WTC11 (cell line): Measurements from ENCODE around the gene TWIST1. TPM values are rescaled to one million over a fixed set of nuclear protein-coding genes. Genes with fewer than 3 reads are reported as not detected.

Experiments
- ATAC-seq: fragments of 200-7000 bp; cut with Tn5 transposase; 2 replicates; pipeline ENCODE4 v1.10.0; 2021; ENCODE audit warnings: mild to moderate bottlenecking, moderate library complexity
- CTCF ChIA-PET: fragments of 300-600 bp; sonication (Branson Sonifier 250); formaldehyde crosslinking; loops from one replicate; lab custom pipeline; 2021; ENCODE audit warnings: antibody characterized with exemption; lab: Charles Lee
- POLR2A ChIA-PET: fragments of 350-600 bp; sonication (Branson Sonifier 250); formaldehyde crosslinking; loops from one replicate; lab custom pipeline; 2021; ENCODE audit warnings: antibody characterized with exemption; lab: Charles Lee
- DNase-seq: peaks from one replicate; pipeline ENCODE4 v3.0.0; 2021; ENCODE audit warnings: low spot score
- H3K27ac Mint-ChIP-seq: 2 replicates; pipeline ENCODE4 v1.8.0; 2021; ENCODE audit warnings: mixed read lengths
- H3K27me3 Mint-ChIP-seq: 2 replicates; pipeline ENCODE4 v1.8.0; 2021; ENCODE audit warnings: low read depth, mild to moderate bottlenecking, moderate library complexity, mixed read lengths
- H3K36me3 Mint-ChIP-seq: 2 replicates; pipeline ENCODE4 v1.8.0; 2021; ENCODE audit warnings: mixed read lengths
- H3K4me1 Mint-ChIP-seq: 2 replicates; pipeline ENCODE4 v1.8.0; 2022; ENCODE audit warnings: mixed read lengths
- H3K4me3 Mint-ChIP-seq: 2 replicates; pipeline ENCODE4 v1.8.0; 2021; ENCODE audit warnings: mild to moderate bottlenecking, moderate library complexity, mixed read lengths
- H3K9me3 Mint-ChIP-seq: 2 replicates; pipeline ENCODE4 v1.8.0; 2021; ENCODE audit warnings: mixed read lengths
- AR ChIP-seq: fragments of 250-450 bp; sonication (Bioruptor Pico); IDR thresholded peaks from 2 replicates; pipeline ENCODE4 v1.9.0; 2021; ENCODE audit warnings: mild to moderate bottlenecking
- ELF4 ChIP-seq: sonication (generic); formaldehyde crosslinking; IDR thresholded peaks from 2 replicates; pipeline ENCODE4 v1.8.1; 2022; ENCODE audit warnings: low read depth, mild to moderate bottlenecking, moderate library complexity, missing genetic modification reagents
- GABPB1 ChIP-seq: sonication (generic); formaldehyde crosslinking; IDR thresholded peaks from 2 replicates; pipeline ENCODE4 v1.8.1; 2023; ENCODE audit warnings: mild to moderate bottlenecking, missing genetic modification reagents
- NR1H2 ChIP-seq: sonication (generic); formaldehyde crosslinking; IDR thresholded peaks from 2 replicates; pipeline ENCODE4 v1.9.0; 2021; ENCODE audit warnings: mild to moderate bottlenecking, moderate library complexity, missing genetic modification reagents
- total RNA-seq: library from RNA; stranded (reverse); gene quantifications from 3 replicates; pipeline ENCODE4 v1.2.3, GENCODE V29; 2021
- TF ChIP-seq, protein P1 (sequence below): sonication (generic); formaldehyde crosslinking; IDR thresholded peaks from 2 replicates; pipeline ENCODE4 v1.8.1; 2022; ENCODE audit warnings: low read depth, missing genetic modification reagents, borderline replicate concordance
- TF ChIP-seq, protein P2 (sequence below): fragments of 250-450 bp; sonication (Bioruptor Pico); IDR thresholded peaks from 2 replicates; pipeline ENCODE4 v1.9.0; 2021; ENCODE audit warnings: mild to moderate bottlenecking, borderline replicate concordance
- TF ChIP-seq, protein P3 (sequence below): sonication (generic); formaldehyde crosslinking; IDR thresholded peaks from 2 replicates; pipeline ENCODE4 v1.8.1; 2022; ENCODE audit warnings: mild to moderate bottlenecking, moderate library complexity, missing genetic modification reagents
- TF ChIP-seq, protein P4 (sequence below): sonication (generic); formaldehyde crosslinking; IDR thresholded peaks from 2 replicates; pipeline ENCODE4 v1.8.1; 2023; ENCODE audit warnings: mild to moderate bottlenecking, missing genetic modification reagents

The TWIST1 gene
- total RNA-seq, 1 experiment from 2014 or later: not detected

GRCh38 chr7:19145434-19146115 lies 28.1 kb upstream of the TWIST1 start:
- peaks cover 44% of the 10 kb centered on the region for H3K4me1 Mint-ChIP-seq
- no peaks in the 10 kb centered on the region for H3K36me3 Mint-ChIP-seq
- no peak overlapping the region for H3K27ac Mint-ChIP-seq
- H3K27me3 Mint-ChIP-seq: peaks cover 81% of the 10 kb centered on the region
- ATAC-seq (peak; percentile 61), DNase-seq (peak; percentile 48)
- no peaks in the 10 kb centered on the region for H3K9me3 Mint-ChIP-seq
- ChIA-PET CTCF (interaction anchor here (0.6 to 2.8 kb wide), 7 partner anchors 14 to 520 kb away, joined by 3 to 12 read pairs (median 4); no protein-coding TSS in a partner anchor), POLR2A (no interaction called here)
- peak overlapping the region; percentile 89 for H3K4me3 Mint-ChIP-seq
- TF ChIP-seq AR (no peak), ELF4 (no peak)
- TF ChIP-seq, protein P1, sequence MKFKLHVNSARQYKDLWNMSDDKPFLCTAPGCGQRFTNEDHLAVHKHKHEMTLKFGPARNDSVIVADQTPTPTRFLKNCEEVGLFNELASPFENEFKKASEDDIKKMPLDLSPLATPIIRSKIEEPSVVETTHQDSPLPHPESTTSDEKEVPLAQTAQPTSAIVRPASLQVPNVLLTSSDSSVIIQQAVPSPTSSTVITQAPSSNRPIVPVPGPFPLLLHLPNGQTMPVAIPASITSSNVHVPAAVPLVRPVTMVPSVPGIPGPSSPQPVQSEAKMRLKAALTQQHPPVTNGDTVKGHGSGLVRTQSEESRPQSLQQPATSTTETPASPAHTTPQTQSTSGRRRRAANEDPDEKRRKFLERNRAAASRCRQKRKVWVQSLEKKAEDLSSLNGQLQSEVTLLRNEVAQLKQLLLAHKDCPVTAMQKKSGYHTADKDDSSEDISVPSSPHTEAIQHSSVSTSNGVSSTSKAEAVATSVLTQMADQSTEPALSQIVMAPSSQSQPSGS (CRISPR knock-in tag): no peak

DNA sequence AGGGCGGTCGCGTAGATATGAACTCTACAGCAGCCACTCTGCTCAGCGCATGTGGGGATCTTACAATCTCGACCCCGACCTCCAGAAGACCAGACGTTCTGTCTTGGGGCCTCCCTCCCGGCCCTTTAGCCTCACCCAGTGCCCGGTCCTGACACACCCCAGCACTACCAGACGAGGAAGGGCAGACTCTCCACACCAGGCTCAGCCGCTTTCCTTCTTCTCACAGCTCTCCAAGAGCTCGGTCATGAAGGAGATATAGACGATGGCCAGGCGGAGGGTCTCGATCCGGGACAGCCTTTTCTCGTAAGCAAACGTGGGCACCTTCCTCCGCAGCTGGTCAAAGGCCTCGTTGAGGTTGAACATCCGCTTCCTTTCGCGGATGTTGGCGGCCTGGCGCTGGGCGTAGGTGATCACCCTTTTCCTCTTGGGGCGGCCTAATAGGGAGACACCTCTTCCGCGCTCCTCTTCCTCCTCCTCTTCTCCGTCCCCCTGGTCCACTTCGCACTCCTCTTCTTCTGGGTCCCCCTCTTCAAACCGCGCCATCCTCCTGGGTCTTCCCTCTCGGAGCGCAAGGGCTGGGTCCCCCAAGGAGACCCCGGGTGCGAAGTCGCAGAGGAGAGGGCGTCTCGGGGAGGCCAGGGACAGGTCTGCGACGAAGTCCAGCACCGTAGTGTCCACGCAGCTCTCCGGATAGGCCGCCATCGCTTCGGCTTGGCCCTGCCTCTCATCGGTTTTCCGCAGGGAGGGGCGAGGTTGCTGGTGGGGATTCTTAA lies 27.4 kb upstream of the TWIST1 start, which contains the start of gene FERD3L:
TSS of gene FERD3L (minus strand) at position 761 of the 773 bp plus-strand sequence. CDS start at position 702, 59 bp downstream.
- peak; percentile 15 for ATAC-seq
- TF ChIP-seq, protein P2, sequence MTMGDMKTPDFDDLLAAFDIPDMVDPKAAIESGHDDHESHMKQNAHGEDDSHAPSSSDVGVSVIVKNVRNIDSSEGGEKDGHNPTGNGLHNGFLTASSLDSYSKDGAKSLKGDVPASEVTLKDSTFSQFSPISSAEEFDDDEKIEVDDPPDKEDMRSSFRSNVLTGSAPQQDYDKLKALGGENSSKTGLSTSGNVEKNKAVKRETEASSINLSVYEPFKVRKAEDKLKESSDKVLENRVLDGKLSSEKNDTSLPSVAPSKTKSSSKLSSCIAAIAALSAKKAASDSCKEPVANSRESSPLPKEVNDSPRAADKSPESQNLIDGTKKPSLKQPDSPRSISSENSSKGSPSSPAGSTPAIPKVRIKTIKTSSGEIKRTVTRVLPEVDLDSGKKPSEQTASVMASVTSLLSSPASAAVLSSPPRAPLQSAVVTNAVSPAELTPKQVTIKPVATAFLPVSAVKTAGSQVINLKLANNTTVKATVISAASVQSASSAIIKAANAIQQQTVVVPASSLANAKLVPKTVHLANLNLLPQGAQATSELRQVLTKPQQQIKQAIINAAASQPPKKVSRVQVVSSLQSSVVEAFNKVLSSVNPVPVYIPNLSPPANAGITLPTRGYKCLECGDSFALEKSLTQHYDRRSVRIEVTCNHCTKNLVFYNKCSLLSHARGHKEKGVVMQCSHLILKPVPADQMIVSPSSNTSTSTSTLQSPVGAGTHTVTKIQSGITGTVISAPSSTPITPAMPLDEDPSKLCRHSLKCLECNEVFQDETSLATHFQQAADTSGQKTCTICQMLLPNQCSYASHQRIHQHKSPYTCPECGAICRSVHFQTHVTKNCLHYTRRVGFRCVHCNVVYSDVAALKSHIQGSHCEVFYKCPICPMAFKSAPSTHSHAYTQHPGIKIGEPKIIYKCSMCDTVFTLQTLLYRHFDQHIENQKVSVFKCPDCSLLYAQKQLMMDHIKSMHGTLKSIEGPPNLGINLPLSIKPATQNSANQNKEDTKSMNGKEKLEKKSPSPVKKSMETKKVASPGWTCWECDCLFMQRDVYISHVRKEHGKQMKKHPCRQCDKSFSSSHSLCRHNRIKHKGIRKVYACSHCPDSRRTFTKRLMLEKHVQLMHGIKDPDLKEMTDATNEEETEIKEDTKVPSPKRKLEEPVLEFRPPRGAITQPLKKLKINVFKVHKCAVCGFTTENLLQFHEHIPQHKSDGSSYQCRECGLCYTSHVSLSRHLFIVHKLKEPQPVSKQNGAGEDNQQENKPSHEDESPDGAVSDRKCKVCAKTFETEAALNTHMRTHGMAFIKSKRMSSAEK (CRISPR knock-in tag): no peak
- TF ChIP-seq, protein P3, sequence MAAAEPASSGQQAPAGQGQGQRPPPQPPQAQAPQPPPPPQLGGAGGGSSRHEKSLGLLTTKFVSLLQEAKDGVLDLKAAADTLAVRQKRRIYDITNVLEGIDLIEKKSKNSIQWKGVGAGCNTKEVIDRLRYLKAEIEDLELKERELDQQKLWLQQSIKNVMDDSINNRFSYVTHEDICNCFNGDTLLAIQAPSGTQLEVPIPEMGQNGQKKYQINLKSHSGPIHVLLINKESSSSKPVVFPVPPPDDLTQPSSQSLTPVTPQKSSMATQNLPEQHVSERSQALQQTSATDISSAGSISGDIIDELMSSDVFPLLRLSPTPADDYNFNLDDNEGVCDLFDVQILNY (CRISPR knock-in tag): no peak
- no peak for TF ChIP-seq NR1H2
- no peak for TF ChIP-seq GABPB1 (CRISPR knock-in tag)
- TF ChIP-seq, protein P4, sequence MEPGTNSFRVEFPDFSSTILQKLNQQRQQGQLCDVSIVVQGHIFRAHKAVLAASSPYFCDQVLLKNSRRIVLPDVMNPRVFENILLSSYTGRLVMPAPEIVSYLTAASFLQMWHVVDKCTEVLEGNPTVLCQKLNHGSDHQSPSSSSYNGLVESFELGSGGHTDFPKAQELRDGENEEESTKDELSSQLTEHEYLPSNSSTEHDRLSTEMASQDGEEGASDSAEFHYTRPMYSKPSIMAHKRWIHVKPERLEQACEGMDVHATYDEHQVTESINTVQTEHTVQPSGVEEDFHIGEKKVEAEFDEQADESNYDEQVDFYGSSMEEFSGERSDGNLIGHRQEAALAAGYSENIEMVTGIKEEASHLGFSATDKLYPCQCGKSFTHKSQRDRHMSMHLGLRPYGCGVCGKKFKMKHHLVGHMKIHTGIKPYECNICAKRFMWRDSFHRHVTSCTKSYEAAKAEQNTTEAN (CRISPR knock-in tag): no peak
- CTCF ChIA-PET: interaction anchor here (0.6 to 2.8 kb wide), 5 partner anchors 14 to 96 kb away, joined by 3 to 12 read pairs (median 6); no protein-coding TSS in a partner anchor
- H3K36me3 Mint-ChIP-seq: no peaks in the 10 kb centered on the region
- peak; percentile 21 for DNase-seq
- H3K4me1 Mint-ChIP-seq: peaks cover 44% of the 10 kb centered on the region
- no peak within 1 kb of the TSS for H3K27ac Mint-ChIP-seq
- peaks cover 88% of the 10 kb centered on the region for H3K27me3 Mint-ChIP-seq
- H3K9me3 Mint-ChIP-seq: no peaks in the 10 kb centered on the region
- POLR2A ChIA-PET: no interaction called here
- peak within 1 kb of the TSS; percentile 89 for H3K4me3 Mint-ChIP-seq
